Left colon (tissue), 2 donors: ENCODE data around the gene PHACTR3. TPM values are rescaled to one million over a fixed set of nuclear protein-coding genes. Genes with fewer than 3 reads are reported as not detected.
"Not testable (repeated sequence)": the region's sequence is repeated elsewhere in the genome, so short reads cannot be mapped to it uniquely, and the experiment has no call there.

Experiments
- ATAC-seq: fragments of 200-7000 bp; cut with Tn5 transposase; one replicate; pipeline ENCODE4 v1.9.1; 2020; ENCODE audit warnings: mild to moderate bottlenecking, moderate library complexity
- DNase-seq, 2 donors: peaks; one replicate each; pipeline ENCODE4 v3.0.0-alpha.2; 2020
- intact Hi-C, 2 donors: fragments of 100-400 bp; cut with DNase I in 1 of 2; cut with micrococcal nuclease in 1 of 2; formaldehyde crosslinking; loops; one replicate each; pipeline versions ENCODE4 v1.11.2 to v1.14.0; 2022; cut with DNase I, micrococcal nuclease
- total RNA-seq, 2 donors: library from RNA; stranded (reverse); fragmentation: NEBNext Ultra II Directional; extraction: Animal tissue kit (Norgen Biotek cat#: 25700); gene quantifications; one replicate each; pipeline ENCODE4 v1.2.1, GENCODE V29; 2021
- donor health status: DM: no; HTN: no; CAD: no.
- donor health status: DM: yes; HTN: yes; CAD: no.

PHACTR3 gene
- total RNA-seq, 2 donors from 2014 or later: 0.47 to 5.5 TPM

GRCh38 chr20:59835448-59836395 is 231.4 kb downstream of the PHACTR3 start:
- ATAC-seq (peak; percentile 87), DNase-seq (peak; percentile 35 to 77)
- intact Hi-C loops: no loop called here

- intact Hi-C loops: no loop called here
- ATAC-seq (peak; percentile 66), DNase-seq (no peak)
Observed at GRCh38 chr20:59836767-59837166, 232.4 kb downstream of the PHACTR3 start.

GRCh38 chr20:59837623-59838394 is 233.5 kb downstream of the PHACTR3 start:
- no peak for ATAC-seq
- intact Hi-C loops: no loop called here
- DNase-seq: no peak

- intact Hi-C loops: no loop called here
- no peak for DNase-seq
- no peak for ATAC-seq
Observed at GRCh38 chr20:59839400-59839799, 235.1 kb downstream of the PHACTR3 start.

- no peak for ATAC-seq
- intact Hi-C loops: no loop called here
- DNase-seq: no peak
Observed at GRCh38 chr20:59845472-59845871, 241.1 kb downstream of the PHACTR3 start.

GRCh38 chr20:59848182-59848581 is 243.8 kb downstream of the PHACTR3 start:
- intact Hi-C loops: loop anchor here in 1 of 2 donors (2.0 kb wide), 1 partner anchor 65 kb away; no protein-coding TSS in a partner anchor
- ATAC-seq (peak; percentile 60), DNase-seq (no peak)

- intact Hi-C loops: no loop called here
- peak; percentile 58 for ATAC-seq
- DNase-seq: no peak
Observed at GRCh38 chr20:59850018-59850641, 245.8 kb downstream of the PHACTR3 start.

GRCh38 chr20:59856526-59856925 is 252.2 kb downstream of the PHACTR3 start:
- intact Hi-C loops: not testable (repeated sequence)

GRCh38 chr20:59856941-59857340 is 252.6 kb downstream of the PHACTR3 start:
- ATAC-seq, DNase-seq, intact Hi-C loops: not testable (repeated sequence)

More at GRCh38 chr20:59856526-59856925, 252.2 kb downstream of the PHACTR3 start:
- not testable (repeated sequence) for DNase-seq, ATAC-seq

GRCh38 chr20:59857966-59858365 is 253.6 kb downstream of the PHACTR3 start:
- no peak for ATAC-seq

GRCh38 chr20:59858425-59858824 is 254.1 kb downstream of the PHACTR3 start:
- intact Hi-C loops: no loop called here
- DNase-seq: no peak
- no peak for ATAC-seq

More at GRCh38 chr20:59857966-59858365, 253.6 kb downstream of the PHACTR3 start:
- no peak for DNase-seq
- intact Hi-C loops: no loop called here

GRCh38 chr20:59861401-59861800 is 257.1 kb downstream of the PHACTR3 start:
- ATAC-seq (no peak), DNase-seq (no peak)
- intact Hi-C loops: no loop called here

GRCh38 chr20:59863058-59863457 is 258.7 kb downstream of the PHACTR3 start:
- intact Hi-C loops: no loop called here

GRCh38 chr20:59864726-59865125 is 260.4 kb downstream of the PHACTR3 start:
- DNase-seq: no peak
- intact Hi-C loops: no loop called here
- no peak for ATAC-seq

More at GRCh38 chr20:59863058-59863457, 258.7 kb downstream of the PHACTR3 start:
- no peak for ATAC-seq
- DNase-seq: no peak

GRCh38 chr20:59866338-59866737 is 262.0 kb downstream of the PHACTR3 start:
- ATAC-seq (no peak), DNase-seq (no peak)
- intact Hi-C loops: no loop called here

GRCh38 chr20:59871096-59871495 is 266.8 kb downstream of the PHACTR3 start:
- intact Hi-C loops: no loop called here
- DNase-seq: no peak

GRCh38 chr20:59873409-59873808 is 269.1 kb downstream of the PHACTR3 start:
- DNase-seq: no peak
- intact Hi-C loops: no loop called here
- ATAC-seq: no peak

More at GRCh38 chr20:59871096-59871495, 266.8 kb downstream of the PHACTR3 start:
- no peak for ATAC-seq

- intact Hi-C loops: no loop called here
- ATAC-seq (no peak), DNase-seq (no peak)
Observed at GRCh38 chr20:59880198-59880597, 275.9 kb downstream of the PHACTR3 start.

- intact Hi-C loops: no loop called here
- DNase-seq: no peak
- ATAC-seq: no peak
Observed at GRCh38 chr20:59884494-59884893, 280.2 kb downstream of the PHACTR3 start.
